Muscle layer of duodenum (tissue), 2 donors: ENCODE measurements around the gene RSBN1L.
"Not testable (repeated sequence)": the region's sequence is repeated elsewhere in the genome, so short reads cannot be mapped to it uniquely, and the experiment has no call there.

Source experiments
- H3K27ac ChIP-seq: one replicate; pipeline ENCODE4 v1.7.0; 2013; ENCODE audit warnings: mild to moderate bottlenecking, low read length
- H3K27me3 ChIP-seq: one replicate; pipeline ENCODE4 v1.7.0; 2013; ENCODE audit warnings: low read depth, mild to moderate bottlenecking, control low read depth, low read length
- H3K36me3 ChIP-seq, 2 donors: one replicate each; pipeline ENCODE4 v1.7.0; 2013; ENCODE audit warnings: low read length in 2 of 2, control low read depth in 1 of 2, mild to moderate bottlenecking in 1 of 2; ENCODE audit not compliant: insufficient read depth in 2 of 2, control insufficient read depth in 1 of 2
- H3K4me1 ChIP-seq, 2 donors: one replicate each; pipeline ENCODE4 v1.7.0; 2013; ENCODE audit warnings: low read length in 2 of 2, mild to moderate bottlenecking in 2 of 2, control low read depth in 1 of 2, moderate library complexity in 1 of 2; ENCODE audit not compliant: insufficient read depth in 2 of 2, control insufficient read depth in 1 of 2
- H3K4me3 ChIP-seq, 2 donors: one replicate each; pipeline ENCODE4 v1.7.0; 2013; ENCODE audit warnings: low read length in 2 of 2, low read depth in 1 of 2, mild to moderate bottlenecking in 1 of 2
- H3K9me3 ChIP-seq, 2 donors: one replicate each; pipeline ENCODE4 v1.7.0; 2013; ENCODE audit warnings: low read length in 2 of 2, control low read depth in 1 of 2, mild to moderate bottlenecking in 1 of 2; ENCODE audit not compliant: control insufficient read depth in 1 of 2
- donor health status: healthy.

Gene RSBN1L

GRCh38 chr7:77690289-77690688 is 6.0 kb upstream of the RSBN1L start:
- Histone ChIP-seq H3K36me3 (peaks cover 0 to 5% of the 10 kb centered on the region in 2 donors), H3K27ac (no peak overlapping the region)

GRCh38 chr7:77691892-77692491 is 4.3 kb upstream of the RSBN1L start:
- H3K27me3 ChIP-seq, result no peaks in the 10 kb centered on the region
- H3K4me1 ChIP-seq, result peaks cover 7 to 12% of the 10 kb centered on the region in 2 donors
- no peak overlapping the region for H3K27ac ChIP-seq
- peaks cover 0 to 10% of the 10 kb centered on the region in 2 donors for H3K36me3 ChIP-seq
- H3K9me3 ChIP-seq, result no peaks in the 10 kb centered on the region
- H3K4me3 ChIP-seq, result peak overlapping the region in 1 of 2 donors; percentile 26

More at GRCh38 chr7:77690289-77690688, 6.0 kb upstream of the RSBN1L start:
- peak overlapping the region in 1 of 2 donors; percentile 9 for H3K4me3 ChIP-seq
- H3K4me1 ChIP-seq, result peaks cover 13 to 16% of the 10 kb centered on the region in 2 donors
- no peaks in the 10 kb centered on the region for H3K9me3 ChIP-seq
- H3K27me3 ChIP-seq, result no peaks in the 10 kb centered on the region

- Histone ChIP-seq H3K4me1 (peaks cover 10 to 19% of the 10 kb centered on the region in 2 donors), H3K9me3 (no peaks in the 10 kb centered on the region), H3K36me3 (peaks cover 0 to 5% of the 10 kb centered on the region in 2 donors), H3K4me3 (peak overlapping the region; percentile 28 to 30), H3K27me3 (no peaks in the 10 kb centered on the region), H3K27ac (peak overlapping the region; percentile 23)
Observed at GRCh38 chr7:77693830-77694583, 2.3 kb upstream of the RSBN1L start.

- Histone ChIP-seq H3K36me3 (peaks cover 0 to 9% of the 10 kb centered on the region in 2 donors), H3K27me3 (no peaks in the 10 kb centered on the region), H3K9me3 (no peaks in the 10 kb centered on the region), H3K4me3 (peak overlapping the region; percentile 92 to 100), H3K27ac (peak overlapping the region; percentile 99), H3K4me1 (peaks cover 13 to 39% of the 10 kb centered on the region in 2 donors)
Observed at GRCh38 chr7:77696643-77697534, 630 bp downstream of the RSBN1L start.

- Histone ChIP-seq H3K27me3 (no peaks in the 10 kb centered on the region), H3K9me3 (no peaks in the 10 kb centered on the region), H3K4me3 (peak overlapping the region; percentile 92 to 100), H3K4me1 (peaks cover 13 to 39% of the 10 kb centered on the region in 2 donors), H3K27ac (peak overlapping the region; percentile 99), H3K36me3 (peaks cover 0 to 9% of the 10 kb centered on the region in 2 donors)
Observed at GRCh38 chr7:77697535-77697831, 1.2 kb downstream of the RSBN1L start.

- peak overlapping the region; percentile 92 to 100 for H3K4me3 ChIP-seq
- H3K27ac ChIP-seq, result peak overlapping the region; percentile 99
- peaks cover 0 to 9% of the 10 kb centered on the region in 2 donors for H3K36me3 ChIP-seq
- H3K9me3 ChIP-seq, result no peaks in the 10 kb centered on the region
- no peaks in the 10 kb centered on the region for H3K27me3 ChIP-seq
- H3K4me1 ChIP-seq, result peaks cover 13 to 45% of the 10 kb centered on the region in 2 donors
Observed at GRCh38 chr7:77698042-77698625, 1.9 kb downstream of the RSBN1L start.

- peaks cover 9 to 43% of the 10 kb centered on the region in 2 donors for H3K4me1 ChIP-seq
- H3K4me3 ChIP-seq, result peak overlapping the region; percentile 92 to 100
- no peaks in the 10 kb centered on the region for H3K27me3 ChIP-seq
- H3K27ac ChIP-seq, result peak overlapping the region; percentile 99
- peaks cover 0 to 9% of the 10 kb centered on the region in 2 donors for H3K36me3 ChIP-seq
- H3K9me3 ChIP-seq, result no peaks in the 10 kb centered on the region
Observed at GRCh38 chr7:77699056-77699455, 2.8 kb downstream of the RSBN1L start.

GRCh38 chr7:77702513-77702912 is 6.3 kb downstream of the RSBN1L start:
- Histone ChIP-seq H3K4me1 (peaks cover 9 to 40% of the 10 kb centered on the region in 2 donors), H3K27ac (no peak overlapping the region), H3K36me3 (peaks cover 0 to 3% of the 10 kb centered on the region in 2 donors), H3K27me3 (no peaks in the 10 kb centered on the region), H3K4me3 (no peak overlapping the region), H3K9me3 (no peaks in the 10 kb centered on the region)

GRCh38 chr7:77702968-77703472 is 6.8 kb downstream of the RSBN1L start:
- Histone ChIP-seq H3K4me3 (no peak overlapping the region), H3K9me3 (no peaks in the 10 kb centered on the region), H3K27ac (no peak overlapping the region), H3K4me1 (peaks cover 9 to 42% of the 10 kb centered on the region in 2 donors), H3K27me3 (no peaks in the 10 kb centered on the region), H3K36me3 (peaks cover 0 to 3% of the 10 kb centered on the region in 2 donors)

- H3K4me1 ChIP-seq, result peaks cover 6 to 40% of the 10 kb centered on the region in 2 donors
- H3K9me3 ChIP-seq, H3K27ac ChIP-seq, H3K4me3 ChIP-seq, H3K27me3 ChIP-seq, H3K36me3 ChIP-seq: not testable (repeated sequence)
Observed at GRCh38 chr7:77703669-77704068, 7.4 kb downstream of the RSBN1L start.
